NT2/D1 (cell line): ENCODE data around the gene APC.

Source experiments
- YY1 ChIP-seq: IDR thresholded peaks from 2 replicates; pipeline ENCODE4 v1.6.1; 2011; ENCODE audit not compliant: insufficient read length, insufficient read depth
- ZNF274 ChIP-seq: IDR thresholded peaks from 2 replicates; pipeline ENCODE4 v1.6.1; 2011; ENCODE audit warnings: mild to moderate bottlenecking, low read depth, low read length

DNA sequence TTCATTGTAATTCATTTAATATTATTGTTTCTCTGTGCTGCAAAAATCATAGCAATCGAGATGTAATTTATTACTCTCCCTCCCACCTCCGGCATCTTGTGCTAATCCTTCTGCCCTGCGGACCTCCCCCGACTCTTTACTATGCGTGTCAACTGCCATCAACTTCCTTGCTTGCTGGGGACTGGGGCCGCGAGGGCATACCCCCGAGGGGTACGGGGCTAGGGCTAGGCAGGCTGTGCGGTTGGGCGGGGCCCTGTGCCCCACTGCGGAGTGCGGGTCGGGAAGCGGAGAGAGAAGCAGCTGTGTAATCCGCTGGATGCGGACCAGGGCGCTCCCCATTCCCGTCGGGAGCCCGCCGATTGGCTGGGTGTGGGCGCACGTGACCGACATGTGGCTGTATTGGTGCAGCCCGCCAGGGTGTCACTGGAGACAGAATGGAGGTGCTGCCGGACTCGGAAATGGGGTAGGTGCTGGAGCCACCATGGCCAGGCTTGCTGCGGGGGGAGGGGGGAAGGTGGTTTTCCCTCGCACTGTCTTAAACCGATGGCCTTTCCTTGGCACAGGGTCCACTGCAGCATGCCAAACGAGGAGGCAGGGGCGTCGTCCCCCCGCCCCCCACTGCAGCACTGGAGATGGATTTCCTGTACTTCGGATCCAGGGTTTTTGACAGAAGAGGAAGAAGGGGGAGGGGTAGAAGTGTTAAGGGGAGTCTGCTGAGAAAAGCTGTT, at the start of gene APC:
- TF ChIP-seq ZNF274: no peak
- TF ChIP-seq YY1: no peak
